Measurements from ENCODE around the gene TEX101.

Gene TEX101

GRCh38 chr19:43466793-43467192 is 52.1 kb downstream of the TEX101 start:
- Mint-ChIP-seq H3K9me3 (no peaks in the 10 kb centered on the region), H3K27ac (no peak overlapping the region), H3K4me1 (ENCODE audit: low read depth) (peaks cover 33% of the 10 kb centered on the region), H3K27me3 (ENCODE audit: low read depth) (no peaks in the 10 kb centered on the region), H3K36me3 (ENCODE audit: low read depth) (no peaks in the 10 kb centered on the region), H3K4me3 (no peak overlapping the region)

DNA sequence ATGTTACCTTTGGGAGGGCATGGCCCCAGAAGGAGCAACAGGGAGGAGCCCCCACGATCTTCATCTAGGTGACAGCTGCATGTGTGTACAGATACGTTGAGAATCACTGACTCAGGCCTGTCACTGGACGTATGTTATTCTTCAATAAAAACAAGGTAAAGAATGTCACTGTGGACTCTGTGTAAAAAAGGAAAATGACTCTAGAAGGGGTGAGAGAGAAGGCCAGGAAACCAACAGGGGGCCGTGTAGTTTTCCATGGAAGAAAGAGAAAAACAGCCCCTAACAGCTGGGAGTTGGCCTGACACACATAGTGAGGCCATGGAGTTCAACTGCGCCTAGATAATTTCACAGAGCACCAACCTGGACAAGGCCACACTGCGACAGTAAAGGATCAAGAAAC is 52.6 kb downstream of the TEX101 start:
- H3K27me3 Mint-ChIP-seq (ENCODE audit: low read depth): no peaks in the 10 kb centered on the region
- no peaks in the 10 kb centered on the region for H3K36me3 Mint-ChIP-seq (ENCODE audit: low read depth)
- no peak overlapping the region for H3K27ac Mint-ChIP-seq
- H3K4me3 Mint-ChIP-seq: no peak overlapping the region
- H3K4me1 Mint-ChIP-seq (ENCODE audit: low read depth): peaks cover 33% of the 10 kb centered on the region
- H3K9me3 Mint-ChIP-seq: no peaks in the 10 kb centered on the region

DNA sequence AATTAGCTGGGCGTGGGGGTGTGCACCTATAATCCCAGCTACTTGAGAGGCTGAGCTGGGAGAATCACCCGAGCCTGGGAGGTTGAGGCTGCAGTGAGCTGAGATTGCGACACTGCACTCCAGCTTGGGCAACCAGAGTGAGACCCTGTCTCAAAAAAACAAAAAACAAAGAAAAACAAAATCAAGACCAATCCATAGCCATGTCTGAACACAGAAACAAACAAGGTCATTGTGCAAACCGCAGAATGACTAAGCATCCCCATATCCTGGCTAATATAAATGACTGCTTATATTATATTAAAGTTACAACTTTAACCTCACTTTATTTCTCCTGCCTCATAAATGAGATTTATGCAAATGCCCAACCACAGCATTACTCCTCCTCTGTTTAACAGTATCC is 53.0 kb downstream of the TEX101 start:
- Mint-ChIP-seq H3K27me3 (ENCODE audit: low read depth) (no peaks in the 10 kb centered on the region), H3K36me3 (ENCODE audit: low read depth) (no peaks in the 10 kb centered on the region), H3K4me3 (no peak overlapping the region), H3K27ac (peak overlapping the region; percentile 27), H3K9me3 (no peaks in the 10 kb centered on the region), H3K4me1 (ENCODE audit: low read depth) (peaks cover 33% of the 10 kb centered on the region)

Measured in T-helper 1 cell treated with Interleukin-12 subunit alpha and Interleukin-12 subunit beta and Interleukin-4 antibody, amounts not matched to agents 30 μg/mL and 1 μg/mL, for 36 hours (primary cell).